ENCODE results near the gene TFB2M. TPM values are rescaled to one million over a fixed set of nuclear protein-coding genes. Genes with fewer than 3 reads are reported as not detected.

TFB2M gene
- total and polyA plus RNA-seq, 10 of the 15 experiments (the other 5 are each of a cell fraction or from before 2014, with no cell fraction given), result 25.2 to 66.0 (median 36.1) TPM

DNA sequence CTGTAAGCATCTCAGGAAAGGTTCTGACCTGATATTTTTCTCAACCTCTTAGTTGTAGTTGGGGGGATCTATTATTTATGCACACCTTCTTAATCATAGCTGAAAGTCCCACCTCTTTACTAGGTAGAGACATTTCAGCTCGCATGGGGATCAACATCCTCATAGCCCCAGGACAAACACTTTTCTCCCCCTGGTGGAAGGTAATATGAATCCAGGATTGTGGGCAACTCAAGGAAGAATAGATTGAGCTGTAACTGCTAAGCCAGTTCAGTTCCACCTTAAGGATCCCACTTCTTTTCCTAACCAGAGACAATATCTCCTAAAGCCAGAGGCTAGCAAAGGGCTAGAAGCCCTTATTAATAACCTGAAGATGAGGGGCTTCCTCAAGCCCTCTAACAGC is 33.5 kb downstream of the TFB2M start:
- 0% methylated on average over 1 of the region's 1 CpG for WGBS (ENCODE audit: insufficient coverage, insufficient replicate concordance, low lambda C conversion rate, missing lambda C conversion rate)
- no peak overlapping the region for H3K9ac ChIP-seq (ENCODE audit: control insufficient read depth, insufficient read depth, low read length)
- FAIRE-seq (no peak), ATAC-seq (no peak), DNase-seq (ENCODE audit: low read depth, low spot score) (no peak)
- intact Hi-C loops (cut with micrococcal nuclease; ENCODE audit: unreplicated experiment) (no loop called here), in situ Hi-C loops (cut with MboI) (no loop called here)
- no peaks in the 10 kb centered on the region for H3K36me3 ChIP-seq (ENCODE audit: control insufficient read depth in 2 of 2, insufficient read depth in 2 of 2, low read length in 1 of 2)
- peaks cover 4% of the 10 kb centered on the region; the same call in 1 of the 3 replicates for H3K9me3 ChIP-seq (replicated peaks; ENCODE audit: control insufficient read depth, insufficient read depth, low read length)
- peaks cover 4% of the 10 kb centered on the region; the same call in 1 of the 2 replicates for H3K4me1 ChIP-seq (ENCODE audit: control insufficient read depth, insufficient read depth, low read length)
- ChIA-PET POLR2A (no interaction called here), CTCF (interaction anchor here (2.0 kb wide), 1 partner anchor 34 kb away, joined by 5 read pairs; no protein-coding TSS in a partner anchor), SMC1A (ENCODE audit: uncharacterized antibody, unreplicated experiment) (no interaction called here), RAD21 (ENCODE audit: unreplicated experiment) (interaction anchor here (0.8 kb wide), 1 partner anchor 35 kb away, joined by 3 read pairs; no protein-coding TSS in a partner anchor)
- H3K27ac ChIP-seq (ENCODE audit: control insufficient read depth, insufficient read depth), result no peak overlapping the region
- no peak overlapping the region for H3K4me2 ChIP-seq (ENCODE audit: control insufficient read depth, insufficient read depth)
- no peaks in the 10 kb centered on the region for H3K79me2 ChIP-seq (ENCODE audit: control insufficient read depth, insufficient read depth, low read length)
- H3K27me3 ChIP-seq (replicated peaks in 1 of 2; ENCODE audit: control insufficient read depth in 2 of 2, insufficient read depth in 2 of 2, low read length in 1 of 2), result no peaks in the 10 kb centered on the region; a peak in 1 of 4 replicates
- TF ChIP-seq SMAD5 (IDR thresholded peaks at IDR 0.05; ENCODE audit: low read depth) (no peak), RAD51 (IDR thresholded peaks at IDR 0.05) (no peak), IKZF2 (IDR thresholded peaks at IDR 0.05) (no peak), SPI1 (IDR thresholded peaks at IDR 0.05; ENCODE audit: borderline replicate concordance, insufficient read depth, low read depth, low read length) (no peak), GATAD2B (conservative IDR thresholded peaks at IDR 0.05; ENCODE audit: low read depth) (no peak)
- BruUV-seq (replicated peaks), result no TSS peak
- no peak overlapping the region for H3K4me3 ChIP-seq
- no peaks in the 10 kb centered on the region for H4K20me1 ChIP-seq (ENCODE audit: control insufficient read depth, insufficient read depth)
- H2AFZ ChIP-seq (ENCODE audit: control insufficient read depth, low read depth, low read length), result no peak overlapping the region

DNA sequence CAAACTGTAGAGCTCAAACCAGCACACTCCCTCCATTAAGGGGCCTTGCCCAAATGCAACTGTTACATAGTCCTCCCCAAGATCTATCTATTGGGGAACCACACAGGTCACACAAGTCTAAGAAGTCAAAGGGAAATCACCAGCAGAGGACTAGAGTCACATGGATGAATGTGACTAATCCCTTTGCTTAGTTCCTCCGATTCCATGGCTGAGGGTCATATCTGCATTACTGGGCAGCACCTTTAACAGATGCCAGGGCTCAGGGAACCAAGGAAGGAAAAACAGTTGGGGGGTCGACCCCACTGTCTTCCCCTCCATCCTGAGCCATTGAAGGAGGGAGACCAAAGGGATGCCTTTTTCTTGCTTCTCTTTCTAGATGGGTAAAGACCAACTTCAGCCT is 35.6 kb downstream of the TFB2M start:
- H3K9me3 ChIP-seq (replicated peaks; ENCODE audit: control insufficient read depth, insufficient read depth, low read length), result peaks cover 9% of the 10 kb centered on the region; the same call in 1 of the 3 replicates
- ChIA-PET SMC1A (ENCODE audit: uncharacterized antibody, unreplicated experiment) (no interaction called here), CTCF (interaction anchor here (1.5 to 2.0 kb wide), 2 partner anchors 32 to 37 kb away, joined by 4 to 5 read pairs; no protein-coding TSS in a partner anchor), RAD21 (ENCODE audit: unreplicated experiment) (interaction anchor here (0.7 kb wide), 1 partner anchor 220 kb away, joined by 3 read pairs; no protein-coding TSS in a partner anchor), POLR2A (no interaction called here)
- 41% methylated on average over 2 of the region's 2 CpGs for WGBS (ENCODE audit: insufficient coverage, insufficient replicate concordance, low lambda C conversion rate, missing lambda C conversion rate)
- no peak overlapping the region for H3K9ac ChIP-seq (ENCODE audit: control insufficient read depth, insufficient read depth, low read length)
- no peaks in the 10 kb centered on the region; a peak in 1 of 4 replicates for H3K27me3 ChIP-seq (replicated peaks in 1 of 2; ENCODE audit: control insufficient read depth in 2 of 2, insufficient read depth in 2 of 2, low read length in 1 of 2)
- H3K4me3 ChIP-seq, result no peak overlapping the region
- ATAC-seq (no peak), DNase-seq (ENCODE audit: low read depth, low spot score) (no peak), FAIRE-seq (no peak)
- H3K4me2 ChIP-seq (ENCODE audit: control insufficient read depth, insufficient read depth), result no peak overlapping the region
- in situ Hi-C loops (cut with MboI), result no loop called here
- no peaks in the 10 kb centered on the region for H3K79me2 ChIP-seq (ENCODE audit: control insufficient read depth, insufficient read depth, low read length)
- intact Hi-C loops (cut with micrococcal nuclease; ENCODE audit: unreplicated experiment), result no loop called here
- no peak overlapping the region for H2AFZ ChIP-seq (ENCODE audit: control insufficient read depth, low read depth, low read length)
- no TSS peak for BruUV-seq (replicated peaks)
- TF ChIP-seq, protein P1, sequence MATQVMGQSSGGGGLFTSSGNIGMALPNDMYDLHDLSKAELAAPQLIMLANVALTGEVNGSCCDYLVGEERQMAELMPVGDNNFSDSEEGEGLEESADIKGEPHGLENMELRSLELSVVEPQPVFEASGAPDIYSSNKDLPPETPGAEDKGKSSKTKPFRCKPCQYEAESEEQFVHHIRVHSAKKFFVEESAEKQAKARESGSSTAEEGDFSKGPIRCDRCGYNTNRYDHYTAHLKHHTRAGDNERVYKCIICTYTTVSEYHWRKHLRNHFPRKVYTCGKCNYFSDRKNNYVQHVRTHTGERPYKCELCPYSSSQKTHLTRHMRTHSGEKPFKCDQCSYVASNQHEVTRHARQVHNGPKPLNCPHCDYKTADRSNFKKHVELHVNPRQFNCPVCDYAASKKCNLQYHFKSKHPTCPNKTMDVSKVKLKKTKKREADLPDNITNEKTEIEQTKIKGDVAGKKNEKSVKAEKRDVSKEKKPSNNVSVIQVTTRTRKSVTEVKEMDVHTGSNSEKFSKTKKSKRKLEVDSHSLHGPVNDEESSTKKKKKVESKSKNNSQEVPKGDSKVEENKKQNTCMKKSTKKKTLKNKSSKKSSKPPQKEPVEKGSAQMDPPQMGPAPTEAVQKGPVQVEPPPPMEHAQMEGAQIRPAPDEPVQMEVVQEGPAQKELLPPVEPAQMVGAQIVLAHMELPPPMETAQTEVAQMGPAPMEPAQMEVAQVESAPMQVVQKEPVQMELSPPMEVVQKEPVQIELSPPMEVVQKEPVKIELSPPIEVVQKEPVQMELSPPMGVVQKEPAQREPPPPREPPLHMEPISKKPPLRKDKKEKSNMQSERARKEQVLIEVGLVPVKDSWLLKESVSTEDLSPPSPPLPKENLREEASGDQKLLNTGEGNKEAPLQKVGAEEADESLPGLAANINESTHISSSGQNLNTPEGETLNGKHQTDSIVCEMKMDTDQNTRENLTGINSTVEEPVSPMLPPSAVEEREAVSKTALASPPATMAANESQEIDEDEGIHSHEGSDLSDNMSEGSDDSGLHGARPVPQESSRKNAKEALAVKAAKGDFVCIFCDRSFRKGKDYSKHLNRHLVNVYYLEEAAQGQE (IDR thresholded peaks at IDR 0.05; ENCODE audit: low read depth, low read length), result no peak
- no peak for TF ChIP-seq BACH1 (IDR thresholded peaks at IDR 0.05; ENCODE audit: borderline replicate concordance)
- no peak for TF ChIP-seq ATF7 (IDR thresholded peaks at IDR 0.05; ENCODE audit: low read depth)
- TF ChIP-seq CEBPB (IDR thresholded peaks at IDR 0.05; ENCODE audit: borderline replicate concordance in 1 of 2, low read depth in 2 of 2, low read length in 2 of 2), result no peak
- no peak for TF ChIP-seq IKZF2 (IDR thresholded peaks at IDR 0.05)
- TF ChIP-seq SP1 (IDR thresholded peaks at IDR 0.05; ENCODE audit: low read depth, low read length), result no peak
- TF ChIP-seq, protein P2, sequence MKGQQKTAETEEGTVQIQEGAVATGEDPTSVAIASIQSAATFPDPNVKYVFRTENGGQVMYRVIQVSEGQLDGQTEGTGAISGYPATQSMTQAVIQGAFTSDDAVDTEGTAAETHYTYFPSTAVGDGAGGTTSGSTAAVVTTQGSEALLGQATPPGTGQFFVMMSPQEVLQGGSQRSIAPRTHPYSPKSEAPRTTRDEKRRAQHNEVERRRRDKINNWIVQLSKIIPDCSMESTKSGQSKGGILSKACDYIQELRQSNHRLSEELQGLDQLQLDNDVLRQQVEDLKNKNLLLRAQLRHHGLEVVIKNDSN (IDR thresholded peaks at IDR 0.05; ENCODE audit: borderline replicate concordance, extremely low read length, insufficient read depth, low read depth, low read length), result no peak
- no peak for TF ChIP-seq PML (IDR thresholded peaks at IDR 0.05; ENCODE audit: low read length)
- no peak overlapping the region for H3K27ac ChIP-seq (ENCODE audit: control insufficient read depth, insufficient read depth)
- H3K4me1 ChIP-seq (ENCODE audit: control insufficient read depth, insufficient read depth, low read length), result peaks cover 8% of the 10 kb centered on the region; the same call in 1 of the 2 replicates
- H3K36me3 ChIP-seq (ENCODE audit: control insufficient read depth in 2 of 2, insufficient read depth in 2 of 2, low read length in 1 of 2), result no peaks in the 10 kb centered on the region
- no peaks in the 10 kb centered on the region for H4K20me1 ChIP-seq (ENCODE audit: control insufficient read depth, insufficient read depth)
